Measurements from ENCODE around the gene UBE3B.

GRCh38 chr12:109450980-109451379 is 26.5 kb upstream of the UBE3B start:
- TF ChIP-seq, protein P1, sequence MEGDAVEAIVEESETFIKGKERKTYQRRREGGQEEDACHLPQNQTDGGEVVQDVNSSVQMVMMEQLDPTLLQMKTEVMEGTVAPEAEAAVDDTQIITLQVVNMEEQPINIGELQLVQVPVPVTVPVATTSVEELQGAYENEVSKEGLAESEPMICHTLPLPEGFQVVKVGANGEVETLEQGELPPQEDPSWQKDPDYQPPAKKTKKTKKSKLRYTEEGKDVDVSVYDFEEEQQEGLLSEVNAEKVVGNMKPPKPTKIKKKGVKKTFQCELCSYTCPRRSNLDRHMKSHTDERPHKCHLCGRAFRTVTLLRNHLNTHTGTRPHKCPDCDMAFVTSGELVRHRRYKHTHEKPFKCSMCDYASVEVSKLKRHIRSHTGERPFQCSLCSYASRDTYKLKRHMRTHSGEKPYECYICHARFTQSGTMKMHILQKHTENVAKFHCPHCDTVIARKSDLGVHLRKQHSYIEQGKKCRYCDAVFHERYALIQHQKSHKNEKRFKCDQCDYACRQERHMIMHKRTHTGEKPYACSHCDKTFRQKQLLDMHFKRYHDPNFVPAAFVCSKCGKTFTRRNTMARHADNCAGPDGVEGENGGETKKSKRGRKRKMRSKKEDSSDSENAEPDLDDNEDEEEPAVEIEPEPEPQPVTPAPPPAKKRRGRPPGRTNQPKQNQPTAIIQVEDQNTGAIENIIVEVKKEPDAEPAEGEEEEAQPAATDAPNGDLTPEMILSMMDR (IDR thresholded peaks at IDR 0.05; ENCODE audit: poor library complexity): no peak
- TF ChIP-seq EZH2phosphoT487 (IDR thresholded peaks at IDR 0.05; ENCODE audit: low read depth, severe bottlenecking, unreplicated experiment): no peak
- no peak for TF ChIP-seq EZH2 (IDR thresholded peaks at IDR 0.05; ENCODE audit: borderline replicate concordance)

Measured in hepatocyte (in vitro differentiated cells).